Hematopoietic multipotent progenitor cell treated with erythropoietin and hydrocortisone succinate and interleukin-3 and kit ligand, for 17 days (in vitro differentiated cells): ENCODE data around the gene CDK16.

Experiments used
- DNase-seq: peaks from one replicate; pipeline ENCODE4 v3.0.0-alpha.2; 2015; ENCODE audit warnings: low spot score

The CDK16 gene

GRCh38 chrX:47209508-47210238, 8.8 kb upstream of the CDK16 start:
- no peak for DNase-seq

- DNase-seq, result no peak
Observed at GRCh38 chrX:47210661-47211425, 7.6 kb upstream of the CDK16 start.

GRCh38 chrX:47212381-47213293, 5.8 kb upstream of the CDK16 start:
- no peak for DNase-seq

- DNase-seq, result no peak
Observed at GRCh38 chrX:47214435-47215077, 3.9 kb upstream of the CDK16 start.

GRCh38 chrX:47215291-47215900, 3.1 kb upstream of the CDK16 start:
- DNase-seq, result no peak

GRCh38 chrX:47216393-47216925, 2.0 kb upstream of the CDK16 start:
- no peak for DNase-seq

GRCh38 chrX:47217121-47217851, 1.2 kb upstream of the CDK16 start:
- DNase-seq, result no peak

GRCh38 chrX:47217852-47218279, 615 bp upstream of the CDK16 start:
- peak; percentile 91 for DNase-seq

GRCh38 chrX:47218920-47219815, 687 bp downstream of the CDK16 start:
- peak; percentile 64 for DNase-seq

GRCh38 chrX:47221756-47222155, 3.3 kb downstream of the CDK16 start:
- no peak for DNase-seq

GRCh38 chrX:47222751-47223350, 4.4 kb downstream of the CDK16 start:
- DNase-seq, result no peak

- DNase-seq, result no peak
Observed at GRCh38 chrX:47223476-47224250, 5.2 kb downstream of the CDK16 start.

GRCh38 chrX:47224266-47224895, 5.9 kb downstream of the CDK16 start:
- DNase-seq, result no peak

GRCh38 chrX:47224896-47225290, 6.4 kb downstream of the CDK16 start:
- DNase-seq, result no peak

- DNase-seq, result no peak
Observed at GRCh38 chrX:47226071-47226470, 7.6 kb downstream of the CDK16 start.

GRCh38 chrX:47226531-47227333, 8.3 kb downstream of the CDK16 start:
- no peak for DNase-seq

GRCh38 chrX:47227334-47227583, 8.8 kb downstream of the CDK16 start:
- no peak for DNase-seq
